WTC11 (cell line): ENCODE results near the gene BBOX1. TPM values are rescaled to one million over a fixed set of nuclear protein-coding genes. Genes with fewer than 3 reads are reported as not detected.

Experiments
- ATAC-seq: fragments of 200-7000 bp; cut with Tn5 transposase; 2 replicates; pipeline ENCODE4 v1.10.0; 2021; ENCODE audit warnings: mild to moderate bottlenecking, moderate library complexity
- CTCF ChIA-PET: fragments of 300-600 bp; sonication (Branson Sonifier 250); formaldehyde crosslinking; loops from one replicate; lab custom pipeline; 2021; ENCODE audit warnings: antibody characterized with exemption; lab: Charles Lee
- POLR2A ChIA-PET: fragments of 350-600 bp; sonication (Branson Sonifier 250); formaldehyde crosslinking; loops from one replicate; lab custom pipeline; 2021; ENCODE audit warnings: antibody characterized with exemption; lab: Charles Lee
- DNase-seq: peaks from one replicate; pipeline ENCODE4 v3.0.0; 2021; ENCODE audit warnings: low spot score
- H3K27ac Mint-ChIP-seq: 2 replicates; pipeline ENCODE4 v1.8.0; 2021; ENCODE audit warnings: mixed read lengths
- H3K27me3 Mint-ChIP-seq: 2 replicates; pipeline ENCODE4 v1.8.0; 2021; ENCODE audit warnings: low read depth, mild to moderate bottlenecking, moderate library complexity, mixed read lengths
- H3K36me3 Mint-ChIP-seq: 2 replicates; pipeline ENCODE4 v1.8.0; 2021; ENCODE audit warnings: mixed read lengths
- H3K4me1 Mint-ChIP-seq: 2 replicates; pipeline ENCODE4 v1.8.0; 2022; ENCODE audit warnings: mixed read lengths
- H3K4me3 Mint-ChIP-seq: 2 replicates; pipeline ENCODE4 v1.8.0; 2021; ENCODE audit warnings: mild to moderate bottlenecking, moderate library complexity, mixed read lengths
- H3K9me3 Mint-ChIP-seq: 2 replicates; pipeline ENCODE4 v1.8.0; 2021; ENCODE audit warnings: mixed read lengths
- CBFB ChIP-seq: sonication (generic); formaldehyde crosslinking; IDR thresholded peaks from 2 replicates; pipeline ENCODE4 v1.8.1; 2022; ENCODE audit warnings: mild to moderate bottlenecking, low read depth, missing genetic modification reagents
- EMX1 ChIP-seq: fragments of 250-450 bp; sonication (Bioruptor Pico); IDR thresholded peaks from 2 replicates; pipeline ENCODE4 v1.8.0; 2021; ENCODE audit warnings: mild to moderate bottlenecking
- FOXP1 ChIP-seq: sonication (generic); formaldehyde crosslinking; IDR thresholded peaks from 2 replicates; pipeline ENCODE4 v1.8.0; 2022; ENCODE audit warnings: missing genetic modification reagents, mild to moderate bottlenecking, moderate library complexity, borderline replicate concordance
- JAZF1 ChIP-seq: fragments of 250-450 bp; sonication (Bioruptor Pico); IDR thresholded peaks from 2 replicates; pipeline ENCODE4 v1.9.0; 2021; ENCODE audit warnings: moderate library complexity, mild to moderate bottlenecking, inconsistent platforms
- KAT7 ChIP-seq: sonication (generic); formaldehyde crosslinking; IDR thresholded peaks from 2 replicates; pipeline ENCODE4 v1.8.1; 2023; ENCODE audit warnings: missing genetic modification reagents, mild to moderate bottlenecking, borderline replicate concordance
- NFATC4 ChIP-seq: fragments of 250-450 bp; sonication (Bioruptor Pico); IDR thresholded peaks from 2 replicates; pipeline ENCODE4 v1.9.0; 2021; ENCODE audit warnings: mild to moderate bottlenecking
- OVOL2 ChIP-seq: fragments of 250-450 bp; sonication (Bioruptor Pico); IDR thresholded peaks from 2 replicates; pipeline ENCODE4 v1.9.0; 2021; ENCODE audit warnings: mild to moderate bottlenecking, borderline replicate concordance
- TEAD4 ChIP-seq: sonication (generic); formaldehyde crosslinking; IDR thresholded peaks from 2 replicates; pipeline ENCODE4 v1.8.0; 2022; ENCODE audit warnings: mild to moderate bottlenecking, missing genetic modification reagents
- TP53 ChIP-seq: sonication (generic); formaldehyde crosslinking; IDR thresholded peaks from 2 replicates; pipeline ENCODE4 v1.8.1; 2023; ENCODE audit warnings: mild to moderate bottlenecking, missing genetic modification reagents
- ZBTB21 ChIP-seq: sonication (generic); formaldehyde crosslinking; IDR thresholded peaks from 2 replicates; pipeline ENCODE4 v1.8.1; 2023; ENCODE audit warnings: mild to moderate bottlenecking, missing genetic modification reagents, borderline replicate concordance
- ZNF263 ChIP-seq: sonication (generic); formaldehyde crosslinking; IDR thresholded peaks from 2 replicates; pipeline ENCODE4 v1.8.1; 2022; ENCODE audit warnings: low read depth, mild to moderate bottlenecking, moderate library complexity, missing genetic modification reagents
- ZNF317 ChIP-seq: sonication (generic); formaldehyde crosslinking; IDR thresholded peaks from 2 replicates; pipeline ENCODE4 v1.8.1; 2023; ENCODE audit warnings: low read depth, mild to moderate bottlenecking, moderate library complexity, missing genetic modification reagents, borderline replicate concordance
- total RNA-seq: library from RNA; stranded (reverse); gene quantifications from 3 replicates; pipeline ENCODE4 v1.2.3, GENCODE V29; 2021
- TF ChIP-seq, protein P1 (sequence below): fragments of 250-450 bp; sonication (Bioruptor Pico); IDR thresholded peaks from 2 replicates; pipeline ENCODE4 v1.9.0; 2021; ENCODE audit warnings: mild to moderate bottlenecking, borderline replicate concordance
- TF ChIP-seq, protein P2 (sequence below): sonication (generic); formaldehyde crosslinking; IDR thresholded peaks from 2 replicates; pipeline ENCODE4 v1.8.0; 2022; ENCODE audit warnings: missing genetic modification reagents
- TF ChIP-seq, protein P3 (sequence below): sonication (generic); formaldehyde crosslinking; IDR thresholded peaks from 2 replicates; pipeline ENCODE4 v1.8.0; 2022; ENCODE audit warnings: mild to moderate bottlenecking, missing genetic modification reagents
- TF ChIP-seq, protein P4 (sequence below): sonication (generic); formaldehyde crosslinking; IDR thresholded peaks from 2 replicates; pipeline ENCODE4 v1.8.1; 2023; ENCODE audit warnings: mild to moderate bottlenecking, missing genetic modification reagents, moderate library complexity
- TF ChIP-seq, protein P5 (sequence below): sonication (generic); formaldehyde crosslinking; IDR thresholded peaks from 2 replicates; pipeline ENCODE4 v1.8.1; 2023; ENCODE audit warnings: mild to moderate bottlenecking, missing genetic modification reagents, borderline replicate concordance

Gene BBOX1
- total RNA-seq, 1 experiment from 2014 or later: not detected

DNA sequence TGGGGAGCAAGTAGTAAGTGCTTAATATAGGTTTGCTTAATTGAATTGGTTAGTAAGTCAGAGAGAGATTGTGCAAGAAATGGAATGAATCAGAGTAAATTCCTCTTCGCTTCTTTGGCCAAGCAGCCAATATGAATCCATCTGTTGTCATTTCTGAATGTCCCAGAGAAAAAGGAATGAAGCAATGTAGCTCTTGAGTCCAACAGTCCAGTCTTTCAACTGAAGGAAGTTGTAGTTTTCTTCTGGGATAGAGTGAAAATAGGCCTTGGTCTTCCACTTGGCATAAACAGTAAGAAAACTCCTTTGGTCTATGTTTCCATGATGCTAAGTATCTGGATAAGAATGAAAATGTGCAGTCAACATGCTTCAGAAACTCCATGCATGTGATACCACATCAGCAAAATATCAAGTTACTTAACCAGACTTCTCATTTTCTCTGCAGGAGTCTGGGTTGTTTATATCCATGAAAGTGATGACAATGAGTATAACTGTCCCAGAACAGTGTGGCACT is 48.5 kb upstream of the BBOX1 start:
- TF ChIP-seq, protein P1, sequence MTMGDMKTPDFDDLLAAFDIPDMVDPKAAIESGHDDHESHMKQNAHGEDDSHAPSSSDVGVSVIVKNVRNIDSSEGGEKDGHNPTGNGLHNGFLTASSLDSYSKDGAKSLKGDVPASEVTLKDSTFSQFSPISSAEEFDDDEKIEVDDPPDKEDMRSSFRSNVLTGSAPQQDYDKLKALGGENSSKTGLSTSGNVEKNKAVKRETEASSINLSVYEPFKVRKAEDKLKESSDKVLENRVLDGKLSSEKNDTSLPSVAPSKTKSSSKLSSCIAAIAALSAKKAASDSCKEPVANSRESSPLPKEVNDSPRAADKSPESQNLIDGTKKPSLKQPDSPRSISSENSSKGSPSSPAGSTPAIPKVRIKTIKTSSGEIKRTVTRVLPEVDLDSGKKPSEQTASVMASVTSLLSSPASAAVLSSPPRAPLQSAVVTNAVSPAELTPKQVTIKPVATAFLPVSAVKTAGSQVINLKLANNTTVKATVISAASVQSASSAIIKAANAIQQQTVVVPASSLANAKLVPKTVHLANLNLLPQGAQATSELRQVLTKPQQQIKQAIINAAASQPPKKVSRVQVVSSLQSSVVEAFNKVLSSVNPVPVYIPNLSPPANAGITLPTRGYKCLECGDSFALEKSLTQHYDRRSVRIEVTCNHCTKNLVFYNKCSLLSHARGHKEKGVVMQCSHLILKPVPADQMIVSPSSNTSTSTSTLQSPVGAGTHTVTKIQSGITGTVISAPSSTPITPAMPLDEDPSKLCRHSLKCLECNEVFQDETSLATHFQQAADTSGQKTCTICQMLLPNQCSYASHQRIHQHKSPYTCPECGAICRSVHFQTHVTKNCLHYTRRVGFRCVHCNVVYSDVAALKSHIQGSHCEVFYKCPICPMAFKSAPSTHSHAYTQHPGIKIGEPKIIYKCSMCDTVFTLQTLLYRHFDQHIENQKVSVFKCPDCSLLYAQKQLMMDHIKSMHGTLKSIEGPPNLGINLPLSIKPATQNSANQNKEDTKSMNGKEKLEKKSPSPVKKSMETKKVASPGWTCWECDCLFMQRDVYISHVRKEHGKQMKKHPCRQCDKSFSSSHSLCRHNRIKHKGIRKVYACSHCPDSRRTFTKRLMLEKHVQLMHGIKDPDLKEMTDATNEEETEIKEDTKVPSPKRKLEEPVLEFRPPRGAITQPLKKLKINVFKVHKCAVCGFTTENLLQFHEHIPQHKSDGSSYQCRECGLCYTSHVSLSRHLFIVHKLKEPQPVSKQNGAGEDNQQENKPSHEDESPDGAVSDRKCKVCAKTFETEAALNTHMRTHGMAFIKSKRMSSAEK: no peak
- TF ChIP-seq ZBTB21 (CRISPR knock-in tag) (no peak), TEAD4 (no peak), JAZF1 (CRISPR knock-in tag) (no peak), ZNF317 (CRISPR knock-in tag) (no peak), EMX1 (no peak), KAT7 (CRISPR knock-in tag) (no peak), CBFB (no peak), TP53 (no peak), ZNF263 (no peak)
- TF ChIP-seq, protein P2, sequence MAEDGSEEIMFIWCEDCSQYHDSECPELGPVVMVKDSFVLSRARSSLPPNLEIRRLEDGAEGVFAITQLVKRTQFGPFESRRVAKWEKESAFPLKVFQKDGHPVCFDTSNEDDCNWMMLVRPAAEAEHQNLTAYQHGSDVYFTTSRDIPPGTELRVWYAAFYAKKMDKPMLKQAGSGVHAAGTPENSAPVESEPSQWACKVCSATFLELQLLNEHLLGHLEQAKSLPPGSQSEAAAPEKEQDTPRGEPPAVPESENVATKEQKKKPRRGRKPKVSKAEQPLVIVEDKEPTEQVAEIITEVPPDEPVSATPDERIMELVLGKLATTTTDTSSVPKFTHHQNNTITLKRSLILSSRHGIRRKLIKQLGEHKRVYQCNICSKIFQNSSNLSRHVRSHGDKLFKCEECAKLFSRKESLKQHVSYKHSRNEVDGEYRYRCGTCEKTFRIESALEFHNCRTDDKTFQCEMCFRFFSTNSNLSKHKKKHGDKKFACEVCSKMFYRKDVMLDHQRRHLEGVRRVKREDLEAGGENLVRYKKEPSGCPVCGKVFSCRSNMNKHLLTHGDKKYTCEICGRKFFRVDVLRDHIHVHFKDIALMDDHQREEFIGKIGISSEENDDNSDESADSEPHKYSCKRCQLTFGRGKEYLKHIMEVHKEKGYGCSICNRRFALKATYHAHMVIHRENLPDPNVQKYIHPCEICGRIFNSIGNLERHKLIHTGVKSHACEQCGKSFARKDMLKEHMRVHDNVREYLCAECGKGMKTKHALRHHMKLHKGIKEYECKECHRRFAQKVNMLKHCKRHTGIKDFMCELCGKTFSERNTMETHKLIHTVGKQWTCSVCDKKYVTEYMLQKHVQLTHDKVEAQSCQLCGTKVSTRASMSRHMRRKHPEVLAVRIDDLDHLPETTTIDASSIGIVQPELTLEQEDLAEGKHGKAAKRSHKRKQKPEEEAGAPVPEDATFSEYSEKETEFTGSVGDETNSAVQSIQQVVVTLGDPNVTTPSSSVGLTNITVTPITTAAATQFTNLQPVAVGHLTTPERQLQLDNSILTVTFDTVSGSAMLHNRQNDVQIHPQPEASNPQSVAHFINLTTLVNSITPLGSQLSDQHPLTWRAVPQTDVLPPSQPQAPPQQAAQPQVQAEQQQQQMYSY: no peak
- TF ChIP-seq, protein P3, sequence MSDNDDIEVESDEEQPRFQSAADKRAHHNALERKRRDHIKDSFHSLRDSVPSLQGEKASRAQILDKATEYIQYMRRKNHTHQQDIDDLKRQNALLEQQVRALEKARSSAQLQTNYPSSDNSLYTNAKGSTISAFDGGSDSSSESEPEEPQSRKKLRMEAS (CRISPR knock-in tag): no peak
- TF ChIP-seq, protein P4, sequence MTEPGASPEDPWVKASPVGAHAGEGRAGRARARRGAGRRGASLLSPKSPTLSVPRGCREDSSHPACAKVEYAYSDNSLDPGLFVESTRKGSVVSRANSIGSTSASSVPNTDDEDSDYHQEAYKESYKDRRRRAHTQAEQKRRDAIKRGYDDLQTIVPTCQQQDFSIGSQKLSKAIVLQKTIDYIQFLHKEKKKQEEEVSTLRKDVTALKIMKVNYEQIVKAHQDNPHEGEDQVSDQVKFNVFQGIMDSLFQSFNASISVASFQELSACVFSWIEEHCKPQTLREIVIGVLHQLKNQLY (CRISPR knock-in tag): no peak

DNA sequence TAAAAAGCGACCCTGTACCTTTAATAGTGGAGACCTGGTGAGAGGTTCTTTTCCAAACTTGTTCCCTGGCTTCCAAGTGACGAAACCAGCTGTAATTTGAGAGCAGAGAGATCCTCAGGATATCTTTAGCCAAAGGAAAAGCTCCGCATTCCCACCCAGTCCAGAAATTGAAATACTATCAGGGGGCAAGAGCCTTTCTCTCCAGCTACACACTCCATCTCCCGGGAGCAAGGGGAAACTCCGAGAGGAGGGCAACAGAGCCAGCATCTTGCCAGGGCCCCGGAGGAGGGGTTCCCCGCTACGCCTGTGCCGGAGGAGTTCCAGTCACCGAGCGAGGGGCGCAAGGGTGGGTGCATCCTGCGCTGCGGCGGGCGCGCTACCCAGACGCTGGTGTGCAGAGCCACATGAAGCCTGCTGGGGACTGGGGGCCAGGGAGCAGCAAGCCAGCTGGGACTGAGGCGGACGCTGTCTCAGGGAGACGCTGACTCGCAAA is 46.6 kb upstream of the BBOX1 start, which contains the start of gene FIBIN:
Gene FIBIN, plus strand, starts transcription at position 148 of the 493 bp plus-strand sequence. CDS start 415 bp downstream, outside the sequence.
- peaks cover 20% of the 10 kb centered on the region for H3K27me3 Mint-ChIP-seq
- H3K27ac Mint-ChIP-seq: peak within 1 kb of the TSS; percentile 22; the same call in 1 of the 2 replicates
- ATAC-seq (peak; percentile 91), DNase-seq (peak; percentile 55)
- CTCF ChIA-PET: no interaction called here
- peak within 1 kb of the TSS; percentile 74 for H3K4me3 Mint-ChIP-seq
- no peaks in the 10 kb centered on the region for H3K36me3 Mint-ChIP-seq
- peaks cover 8% of the 10 kb centered on the region for H3K4me1 Mint-ChIP-seq
- H3K9me3 Mint-ChIP-seq: no peaks in the 10 kb centered on the region
- POLR2A ChIA-PET: no interaction called here
- TF ChIP-seq OVOL2 (CRISPR knock-in tag) (no peak), NFATC4 (CRISPR knock-in tag) (no peak), FOXP1 (CRISPR knock-in tag) (peak; percentile 40; the same call in 1 of the 2 replicates)
- TF ChIP-seq, protein P2: no peak
- TF ChIP-seq, protein P5, sequence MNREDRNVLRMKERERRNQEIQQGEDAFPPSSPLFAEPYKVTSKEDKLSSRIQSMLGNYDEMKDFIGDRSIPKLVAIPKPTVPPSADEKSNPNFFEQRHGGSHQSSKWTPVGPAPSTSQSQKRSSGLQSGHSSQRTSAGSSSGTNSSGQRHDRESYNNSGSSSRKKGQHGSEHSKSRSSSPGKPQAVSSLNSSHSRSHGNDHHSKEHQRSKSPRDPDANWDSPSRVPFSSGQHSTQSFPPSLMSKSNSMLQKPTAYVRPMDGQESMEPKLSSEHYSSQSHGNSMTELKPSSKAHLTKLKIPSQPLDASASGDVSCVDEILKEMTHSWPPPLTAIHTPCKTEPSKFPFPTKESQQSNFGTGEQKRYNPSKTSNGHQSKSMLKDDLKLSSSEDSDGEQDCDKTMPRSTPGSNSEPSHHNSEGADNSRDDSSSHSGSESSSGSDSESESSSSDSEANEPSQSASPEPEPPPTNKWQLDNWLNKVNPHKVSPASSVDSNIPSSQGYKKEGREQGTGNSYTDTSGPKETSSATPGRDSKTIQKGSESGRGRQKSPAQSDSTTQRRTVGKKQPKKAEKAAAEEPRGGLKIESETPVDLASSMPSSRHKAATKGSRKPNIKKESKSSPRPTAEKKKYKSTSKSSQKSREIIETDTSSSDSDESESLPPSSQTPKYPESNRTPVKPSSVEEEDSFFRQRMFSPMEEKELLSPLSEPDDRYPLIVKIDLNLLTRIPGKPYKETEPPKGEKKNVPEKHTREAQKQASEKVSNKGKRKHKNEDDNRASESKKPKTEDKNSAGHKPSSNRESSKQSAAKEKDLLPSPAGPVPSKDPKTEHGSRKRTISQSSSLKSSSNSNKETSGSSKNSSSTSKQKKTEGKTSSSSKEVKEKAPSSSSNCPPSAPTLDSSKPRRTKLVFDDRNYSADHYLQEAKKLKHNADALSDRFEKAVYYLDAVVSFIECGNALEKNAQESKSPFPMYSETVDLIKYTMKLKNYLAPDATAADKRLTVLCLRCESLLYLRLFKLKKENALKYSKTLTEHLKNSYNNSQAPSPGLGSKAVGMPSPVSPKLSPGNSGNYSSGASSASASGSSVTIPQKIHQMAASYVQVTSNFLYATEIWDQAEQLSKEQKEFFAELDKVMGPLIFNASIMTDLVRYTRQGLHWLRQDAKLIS (CRISPR knock-in tag): no peak

More for the DNA sequence above, 48.5 kb upstream of the BBOX1 start:
- ChIA-PET CTCF (no interaction called here), POLR2A (no interaction called here)
- Mint-ChIP-seq H3K4me1 (peaks cover 8% of the 10 kb centered on the region), H3K27me3 (peaks cover 20% of the 10 kb centered on the region), H3K9me3 (no peaks in the 10 kb centered on the region), H3K36me3 (no peaks in the 10 kb centered on the region), H3K27ac (no peak overlapping the region), H3K4me3 (no peak overlapping the region)
- ATAC-seq (no peak), DNase-seq (no peak)
